HG03060 (cell line): ENCODE data around the gene RPP40.

Experiments
- ATAC-seq: cut with Tn5 transposase; IDR thresholded peaks from one replicate; pipeline ENCODE4 v1.9.1; 2021; ENCODE audit warnings: low read depth, moderate number of reproducible peaks; ENCODE audit not compliant: unreplicated experiment

Gene RPP40

GRCh38 chr6:4971851-4972250 is 32.0 kb downstream of the RPP40 start:
- no peak for ATAC-seq

GRCh38 chr6:4970739-4971395 is 33.0 kb downstream of the RPP40 start:
- ATAC-seq, result no peak

- ATAC-seq, result no peak
These were observed 34.1 kb downstream of the RPP40 start for GRCh38 chr6:4969609-4970285.

- ATAC-seq, result no peak
These were observed 36.4 kb downstream of the RPP40 start for GRCh38 chr6:4967301-4968030.

- ATAC-seq, result no peak
These were observed 38.1 kb downstream of the RPP40 start for GRCh38 chr6:4965562-4966389.

GRCh38 chr6:4964675-4965561 is 38.9 kb downstream of the RPP40 start:
- no peak for ATAC-seq

GRCh38 chr6:4962905-4963304 is 40.9 kb downstream of the RPP40 start:
- no peak for ATAC-seq

GRCh38 chr6:4961322-4962168 is 42.3 kb downstream of the RPP40 start:
- no peak for ATAC-seq

GRCh38 chr6:4958624-4959023 is 45.2 kb downstream of the RPP40 start:
- ATAC-seq, result no peak

GRCh38 chr6:4957521-4958231 is 46.2 kb downstream of the RPP40 start:
- no peak for ATAC-seq

- no peak for ATAC-seq
These were observed 47.2 kb downstream of the RPP40 start for GRCh38 chr6:4956625-4957024.

GRCh38 chr6:4953440-4953839 is 50.4 kb downstream of the RPP40 start:
- ATAC-seq, result no peak

GRCh38 chr6:4950836-4951533 is 52.9 kb downstream of the RPP40 start:
- no peak for ATAC-seq

GRCh38 chr6:4950076-4950475 is 53.8 kb downstream of the RPP40 start:
- ATAC-seq, result no peak

GRCh38 chr6:4948781-4949450 is 54.9 kb downstream of the RPP40 start:
- ATAC-seq, result no peak

GRCh38 chr6:4947716-4948115 is 56.1 kb downstream of the RPP40 start:
- ATAC-seq, result no peak

GRCh38 chr6:4946521-4946920 is 57.3 kb downstream of the RPP40 start:
- no peak for ATAC-seq
